ENCODE measurements around the gene EGFR.

EGFR gene

DNA sequence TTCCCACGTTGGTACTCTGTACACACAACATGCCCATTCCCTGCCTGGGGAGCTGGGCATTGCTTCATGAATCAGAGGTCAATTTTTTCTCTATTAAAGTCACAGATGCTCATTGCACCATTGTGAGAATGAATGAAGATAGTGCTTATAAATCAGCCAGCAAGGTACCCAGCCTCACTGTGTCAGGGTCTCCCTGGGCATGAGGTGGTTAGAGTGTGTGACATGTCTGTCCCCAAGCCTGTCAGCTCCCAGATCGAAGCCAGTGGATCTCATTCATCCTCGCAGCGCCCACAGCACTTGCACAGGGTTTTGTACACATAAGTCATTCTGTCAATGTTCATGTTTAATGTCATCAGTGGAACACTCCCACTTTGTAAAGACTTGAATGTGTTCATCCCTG, 126.8 kb downstream of the EGFR start:
- no peak overlapping the region for H3K4me3 Mint-ChIP-seq
- H3K27ac Mint-ChIP-seq = no peak overlapping the region
- H3K4me1 Mint-ChIP-seq (ENCODE audit: low read depth) = no peaks in the 10 kb centered on the region
- H3K9me3 Mint-ChIP-seq = peaks cover 6% of the 10 kb centered on the region
- peaks cover 33% of the 10 kb centered on the region for H3K27me3 Mint-ChIP-seq
- no peaks in the 10 kb centered on the region for H3K36me3 Mint-ChIP-seq (ENCODE audit: low read depth)

GRCh38 chr7:55147101-55147500, 128.3 kb downstream of the EGFR start:
- H3K4me3 Mint-ChIP-seq = no peak overlapping the region
- H3K27me3 Mint-ChIP-seq = peaks cover 24% of the 10 kb centered on the region
- H3K36me3 Mint-ChIP-seq (ENCODE audit: low read depth) = no peaks in the 10 kb centered on the region

DNA sequence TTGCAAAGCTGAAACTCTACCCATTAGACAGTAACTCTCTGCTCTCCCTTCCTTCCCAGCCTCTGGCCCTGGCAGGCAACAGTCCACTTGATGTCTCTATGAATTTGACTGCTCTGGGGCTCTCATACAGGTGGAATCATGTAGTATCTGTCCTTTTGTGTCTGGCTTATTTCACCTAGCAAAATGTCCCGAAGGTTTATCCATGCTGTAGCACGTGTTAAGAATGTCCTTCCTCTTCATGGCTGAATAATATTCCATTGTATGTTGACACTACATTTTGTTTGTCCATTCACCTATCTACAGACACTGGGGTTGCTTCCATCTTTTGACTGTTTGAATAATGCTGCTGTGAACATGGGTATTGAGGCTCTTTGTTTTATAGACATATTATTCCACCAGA, 128.9 kb downstream of the EGFR start:
- H3K4me1 Mint-ChIP-seq (ENCODE audit: low read depth) = no peaks in the 10 kb centered on the region
- H3K9me3 Mint-ChIP-seq = peaks cover 6% of the 10 kb centered on the region
- no peaks in the 10 kb centered on the region for H3K36me3 Mint-ChIP-seq (ENCODE audit: low read depth)
- no peak overlapping the region for H3K27ac Mint-ChIP-seq
- H3K27me3 Mint-ChIP-seq = peaks cover 22% of the 10 kb centered on the region
- H3K4me3 Mint-ChIP-seq = no peak overlapping the region

More at GRCh38 chr7:55147101-55147500, 128.3 kb downstream of the EGFR start:
- Mint-ChIP-seq H3K27ac (no peak overlapping the region), H3K4me1 (ENCODE audit: low read depth) (no peaks in the 10 kb centered on the region), H3K9me3 (peaks cover 6% of the 10 kb centered on the region)

GRCh38 chr7:55148571-55148970, 129.8 kb downstream of the EGFR start:
- Mint-ChIP-seq H3K36me3 (ENCODE audit: low read depth) (no peaks in the 10 kb centered on the region), H3K4me1 (ENCODE audit: low read depth) (no peaks in the 10 kb centered on the region), H3K4me3 (no peak overlapping the region), H3K27ac (no peak overlapping the region), H3K27me3 (peaks cover 19% of the 10 kb centered on the region), H3K9me3 (peaks cover 6% of the 10 kb centered on the region)

GRCh38 chr7:55149001-55149400, 130.2 kb downstream of the EGFR start:
- Mint-ChIP-seq H3K9me3 (peaks cover 6% of the 10 kb centered on the region), H3K27me3 (peaks cover 15% of the 10 kb centered on the region), H3K27ac (no peak overlapping the region), H3K4me1 (ENCODE audit: low read depth) (no peaks in the 10 kb centered on the region), H3K36me3 (ENCODE audit: low read depth) (no peaks in the 10 kb centered on the region), H3K4me3 (no peak overlapping the region)

GRCh38 chr7:55150166-55150565, 131.3 kb downstream of the EGFR start:
- no peak overlapping the region for H3K4me3 Mint-ChIP-seq
- H3K36me3 Mint-ChIP-seq (ENCODE audit: low read depth) = no peaks in the 10 kb centered on the region
- H3K27me3 Mint-ChIP-seq = peaks cover 14% of the 10 kb centered on the region
- peaks cover 6% of the 10 kb centered on the region for H3K9me3 Mint-ChIP-seq
- H3K4me1 Mint-ChIP-seq (ENCODE audit: low read depth) = no peaks in the 10 kb centered on the region
- H3K27ac Mint-ChIP-seq = no peak overlapping the region

- Mint-ChIP-seq H3K4me3 (no peak overlapping the region), H3K27ac (no peak overlapping the region), H3K4me1 (ENCODE audit: low read depth) (no peaks in the 10 kb centered on the region), H3K27me3 (peaks cover 6% of the 10 kb centered on the region), H3K9me3 (peaks cover 6% of the 10 kb centered on the region), H3K36me3 (ENCODE audit: low read depth) (no peaks in the 10 kb centered on the region)
These were observed 132.1 kb downstream of the EGFR start for GRCh38 chr7:55150709-55151451.

DNA sequence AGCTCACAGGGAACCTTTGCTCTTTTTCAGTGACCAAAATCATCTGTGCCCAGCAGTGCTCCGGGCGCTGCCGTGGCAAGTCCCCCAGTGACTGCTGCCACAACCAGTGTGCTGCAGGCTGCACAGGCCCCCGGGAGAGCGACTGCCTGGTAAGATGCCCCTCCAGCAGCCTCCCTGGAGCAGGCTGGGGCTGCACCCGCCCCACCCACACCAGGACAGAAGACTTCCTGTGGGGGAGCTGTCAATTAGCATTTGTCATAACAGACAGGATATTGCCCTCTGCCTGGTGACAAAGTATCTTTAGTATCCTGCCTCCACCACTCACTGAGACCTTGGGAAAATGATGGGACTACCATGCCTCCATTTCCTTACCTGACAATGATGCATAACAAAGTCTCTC, 133.7 kb downstream of the EGFR start:
- Mint-ChIP-seq H3K27ac (no peak overlapping the region), H3K27me3 (peaks cover 9% of the 10 kb centered on the region)

DNA sequence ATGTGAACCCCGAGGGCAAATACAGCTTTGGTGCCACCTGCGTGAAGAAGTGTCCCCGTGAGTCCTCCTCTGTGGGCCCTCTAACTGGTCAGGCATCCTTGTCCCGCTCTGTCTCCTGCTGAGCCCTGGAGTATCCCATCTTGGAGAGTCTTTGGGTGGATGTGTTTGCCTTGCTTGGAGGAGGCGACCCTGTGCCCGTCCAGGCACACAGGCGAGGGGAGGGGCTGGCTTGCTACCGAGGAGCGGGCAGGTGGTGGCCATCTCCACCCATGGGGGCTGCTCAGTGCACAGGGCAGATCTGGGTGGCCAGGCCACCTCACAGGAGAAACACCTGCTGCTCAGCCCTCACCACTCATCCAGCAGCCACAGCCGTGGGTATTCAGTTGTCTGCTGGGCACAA, 135.3 kb downstream of the EGFR start:
- Mint-ChIP-seq H3K27ac (no peak overlapping the region), H3K36me3 (ENCODE audit: low read depth) (no peaks in the 10 kb centered on the region)

More for the DNA sequence above, 133.7 kb downstream of the EGFR start:
- H3K9me3 Mint-ChIP-seq = peaks cover 5% of the 10 kb centered on the region
- H3K4me1 Mint-ChIP-seq (ENCODE audit: low read depth) = no peaks in the 10 kb centered on the region
- no peaks in the 10 kb centered on the region for H3K36me3 Mint-ChIP-seq (ENCODE audit: low read depth)
- no peak overlapping the region for H3K4me3 Mint-ChIP-seq

GRCh38 chr7:55155351-55156117, 136.7 kb downstream of the EGFR start:
- H3K27ac Mint-ChIP-seq = no peak overlapping the region
- H3K27me3 Mint-ChIP-seq = peaks cover 4% of the 10 kb centered on the region
- no peak overlapping the region for H3K4me3 Mint-ChIP-seq
- no peaks in the 10 kb centered on the region for H3K4me1 Mint-ChIP-seq (ENCODE audit: low read depth)
- H3K9me3 Mint-ChIP-seq = no peaks in the 10 kb centered on the region
- H3K36me3 Mint-ChIP-seq (ENCODE audit: low read depth) = no peaks in the 10 kb centered on the region

More for the DNA sequence above, 135.3 kb downstream of the EGFR start:
- Mint-ChIP-seq H3K4me3 (no peak overlapping the region), H3K9me3 (no peaks in the 10 kb centered on the region), H3K4me1 (ENCODE audit: low read depth) (no peaks in the 10 kb centered on the region), H3K27me3 (peaks cover 4% of the 10 kb centered on the region)

- Mint-ChIP-seq H3K27me3 (peaks cover 4% of the 10 kb centered on the region), H3K4me1 (ENCODE audit: low read depth) (no peaks in the 10 kb centered on the region), H3K9me3 (no peaks in the 10 kb centered on the region), H3K4me3 (no peak overlapping the region), H3K27ac (no peak overlapping the region), H3K36me3 (ENCODE audit: low read depth) (no peaks in the 10 kb centered on the region)
These were observed 138.3 kb downstream of the EGFR start for GRCh38 chr7:55156919-55157763.

DNA sequence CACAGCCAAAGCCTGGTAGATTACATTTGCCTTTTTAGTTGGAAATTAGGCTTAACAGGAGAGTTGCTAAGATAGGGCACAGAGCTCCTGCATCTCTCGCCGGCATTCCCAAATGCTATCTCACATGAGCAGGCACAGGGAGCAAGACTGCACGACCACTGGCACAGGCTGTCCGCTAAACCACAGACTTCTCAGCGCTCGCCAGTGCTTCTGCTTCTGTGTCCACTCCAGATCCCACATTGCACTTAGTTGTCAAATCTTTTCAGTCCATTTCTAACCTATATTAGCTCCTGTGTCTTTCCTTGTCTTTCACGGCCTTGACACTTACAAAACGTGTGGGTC, 138.9 kb downstream of the EGFR start:
- H3K4me3 Mint-ChIP-seq = no peak overlapping the region
- no peak overlapping the region for H3K27ac Mint-ChIP-seq
- no peaks in the 10 kb centered on the region for H3K36me3 Mint-ChIP-seq (ENCODE audit: low read depth)
- H3K4me1 Mint-ChIP-seq (ENCODE audit: low read depth) = no peaks in the 10 kb centered on the region
- H3K27me3 Mint-ChIP-seq = peaks cover 4% of the 10 kb centered on the region
- H3K9me3 Mint-ChIP-seq = no peaks in the 10 kb centered on the region

DNA sequence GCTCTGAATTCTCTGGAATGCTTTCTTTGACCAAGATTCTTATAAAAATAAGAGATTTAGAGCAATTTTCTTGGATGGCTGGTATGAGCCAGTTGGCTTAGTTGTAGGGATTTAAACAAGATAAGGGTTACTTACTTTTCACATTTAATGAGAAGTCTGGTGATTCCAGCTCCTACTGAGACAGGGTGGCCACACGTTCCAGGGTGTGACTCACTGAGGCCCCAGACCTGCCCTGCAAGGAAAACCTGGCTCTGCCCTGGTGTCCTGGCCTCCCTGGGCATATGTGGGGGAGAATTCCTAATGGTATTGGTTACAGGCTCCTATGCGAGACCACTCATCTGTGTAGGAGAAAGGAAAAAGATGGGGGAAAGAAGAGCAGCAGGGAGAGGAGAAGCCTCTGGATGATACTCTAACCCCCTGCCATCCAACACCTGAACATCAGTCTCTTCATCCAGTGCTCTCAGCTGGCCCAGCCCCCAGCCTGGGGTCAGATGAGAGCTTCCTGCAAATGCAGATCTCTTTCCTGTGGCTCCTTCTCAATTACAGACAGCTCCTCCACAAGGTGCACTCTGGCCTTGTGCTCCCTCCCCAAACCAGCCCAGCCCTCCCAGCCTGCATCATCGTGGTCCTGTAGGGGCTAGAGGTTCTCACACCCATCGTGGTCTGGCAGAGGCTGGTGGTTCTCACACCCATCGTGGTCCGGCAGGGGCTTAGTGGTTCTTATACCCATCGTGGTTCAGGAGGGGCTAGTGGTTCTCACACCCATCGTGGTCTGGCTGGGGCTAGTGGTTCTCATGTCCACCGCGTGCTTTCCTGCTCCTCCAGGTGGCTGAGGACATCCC, 139.9 kb downstream of the EGFR start:
- H3K27me3 Mint-ChIP-seq = peaks cover 4% of the 10 kb centered on the region
- no peaks in the 10 kb centered on the region for H3K4me1 Mint-ChIP-seq (ENCODE audit: low read depth)
- H3K9me3 Mint-ChIP-seq = no peaks in the 10 kb centered on the region
- no peak overlapping the region for H3K4me3 Mint-ChIP-seq
- H3K27ac Mint-ChIP-seq = no peak overlapping the region
- no peaks in the 10 kb centered on the region for H3K36me3 Mint-ChIP-seq (ENCODE audit: low read depth)

GRCh38 chr7:55160539-55160938, 141.7 kb downstream of the EGFR start:
- no peak overlapping the region for H3K27ac Mint-ChIP-seq
- no peaks in the 10 kb centered on the region for H3K4me1 Mint-ChIP-seq (ENCODE audit: low read depth)
- H3K9me3 Mint-ChIP-seq = no peaks in the 10 kb centered on the region
- no peaks in the 10 kb centered on the region for H3K36me3 Mint-ChIP-seq (ENCODE audit: low read depth)
- peaks cover 4% of the 10 kb centered on the region for H3K27me3 Mint-ChIP-seq
- no peak overlapping the region for H3K4me3 Mint-ChIP-seq

Data from stimulated activated naive CD8-positive, alpha-beta T cell treated with anti-CD3 and anti-CD28 coated beads, Interleukin-15, Interleukin-2, amounts not matched to agents 100 ng/mL and 50 ng/mL, for 24 hours (primary cell).